ENCODE data around the gene APOBEC3F. TPM values are rescaled to one million over a fixed set of nuclear protein-coding genes. Genes with fewer than 3 reads are reported as not detected.
"Not testable (repeated sequence)": the region's sequence is repeated elsewhere in the genome, so short reads cannot be mapped to it uniquely, and the experiment has no call there.

Gene APOBEC3F
- total RNA-seq, 1 experiment from 2014 or later: 8.9 TPM

DNA sequence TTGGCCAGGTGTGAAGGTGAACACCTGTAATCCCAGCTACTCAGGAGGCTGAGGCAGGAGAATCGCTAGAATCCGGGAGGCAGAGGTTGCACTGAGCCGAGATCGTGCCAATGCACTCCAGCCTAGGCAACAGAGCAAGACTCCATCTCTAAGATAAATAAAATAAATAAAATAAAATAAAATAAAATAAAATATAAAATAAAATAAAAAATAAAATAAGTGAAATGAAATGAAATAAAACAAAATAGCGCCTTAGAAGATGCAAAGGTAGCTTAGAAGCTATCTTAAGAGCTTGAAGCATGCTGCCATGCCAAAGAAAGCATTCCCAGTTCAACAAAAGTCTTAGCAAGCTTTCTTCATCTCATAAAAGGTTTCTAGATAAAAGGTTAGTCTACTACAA, 33.5 kb upstream of the APOBEC3F start:
- Histone ChIP-seq H3K4ac (ENCODE audit: low read depth, low read length) (no peak overlapping the region), H3K9me3 (ENCODE audit: control insufficient read depth, low read depth, low read length) (no peaks in the 10 kb centered on the region), H4K91ac (ENCODE audit: insufficient read length, low read depth, low read length) (no peak overlapping the region), H3K4me1 (ENCODE audit: insufficient read depth, low read length) (no peaks in the 10 kb centered on the region; the same call in 1 of the 2 replicates), H2AK5ac (ENCODE audit: insufficient read length, low read length) (no peak overlapping the region), H3K18ac (ENCODE audit: insufficient read length, low read depth, low read length) (no peak overlapping the region), H3K79me1 (ENCODE audit: insufficient read depth, low read depth, low read length, poor library complexity, severe bottlenecking) (no peaks in the 10 kb centered on the region), H2BK20ac (ENCODE audit: low read depth, low read length, poor library complexity, severe bottlenecking) (no peak overlapping the region), H2AFZ (ENCODE audit: low read length) (no peak overlapping the region), H3K9ac (ENCODE audit: extremely low read depth, insufficient read length, low read length) (no peak overlapping the region), H2BK120ac (ENCODE audit: low read depth, low read length, poor library complexity, severe bottlenecking) (no peak overlapping the region), H2BK12ac (ENCODE audit: insufficient read length, low read depth, low read length) (no peak overlapping the region), H3K27ac (ENCODE audit: insufficient read length, low read depth, low read length) (no peak overlapping the region), H3K79me2 (ENCODE audit: insufficient read depth, low read length) (no peaks in the 10 kb centered on the region), H3T11ph (ENCODE audit: low read length) (no peak overlapping the region), H3K23ac (ENCODE audit: insufficient read length, low read depth, low read length) (no peak overlapping the region), H3K27me3 (ENCODE audit: insufficient read depth, low read length) (no peaks in the 10 kb centered on the region), H2BK15ac (ENCODE audit: low read depth, low read length) (no peak overlapping the region), H3K14ac (ENCODE audit: insufficient read depth, low read length) (no peak overlapping the region), H2BK5ac (ENCODE audit: insufficient read length, low read length) (no peak overlapping the region), H3K23me2 (ENCODE audit: insufficient read length, low read depth, low read length, poor library complexity, severe bottlenecking) (no peaks in the 10 kb centered on the region), H3K56ac (ENCODE audit: insufficient read length, low read depth, low read length) (no peak overlapping the region), H4K5ac (ENCODE audit: insufficient read length, low read depth, low read length) (no peak overlapping the region), H3K4me2 (ENCODE audit: insufficient read depth, insufficient read length, low read length) (no peak overlapping the region), H4K20me1 (ENCODE audit: control insufficient read depth, insufficient read depth, insufficient read length) (no peaks in the 10 kb centered on the region), H4K8ac (replicated peaks; ENCODE audit: insufficient read length, low read depth, low read length) (no peak overlapping the region)
- TF ChIP-seq, protein P1, sequence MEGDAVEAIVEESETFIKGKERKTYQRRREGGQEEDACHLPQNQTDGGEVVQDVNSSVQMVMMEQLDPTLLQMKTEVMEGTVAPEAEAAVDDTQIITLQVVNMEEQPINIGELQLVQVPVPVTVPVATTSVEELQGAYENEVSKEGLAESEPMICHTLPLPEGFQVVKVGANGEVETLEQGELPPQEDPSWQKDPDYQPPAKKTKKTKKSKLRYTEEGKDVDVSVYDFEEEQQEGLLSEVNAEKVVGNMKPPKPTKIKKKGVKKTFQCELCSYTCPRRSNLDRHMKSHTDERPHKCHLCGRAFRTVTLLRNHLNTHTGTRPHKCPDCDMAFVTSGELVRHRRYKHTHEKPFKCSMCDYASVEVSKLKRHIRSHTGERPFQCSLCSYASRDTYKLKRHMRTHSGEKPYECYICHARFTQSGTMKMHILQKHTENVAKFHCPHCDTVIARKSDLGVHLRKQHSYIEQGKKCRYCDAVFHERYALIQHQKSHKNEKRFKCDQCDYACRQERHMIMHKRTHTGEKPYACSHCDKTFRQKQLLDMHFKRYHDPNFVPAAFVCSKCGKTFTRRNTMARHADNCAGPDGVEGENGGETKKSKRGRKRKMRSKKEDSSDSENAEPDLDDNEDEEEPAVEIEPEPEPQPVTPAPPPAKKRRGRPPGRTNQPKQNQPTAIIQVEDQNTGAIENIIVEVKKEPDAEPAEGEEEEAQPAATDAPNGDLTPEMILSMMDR (conservative IDR thresholded peaks at IDR 0.05): no peak
- Mint-ChIP-seq H3K27ac (no peak overlapping the region), H3K27me3 (ENCODE audit: low read depth) (no peaks in the 10 kb centered on the region), H3K36me3 (ENCODE audit: insufficient read depth in 1 of 3, low read depth in 3 of 3) (no peaks in the 10 kb centered on the region), H3K4me3 (no peak overlapping the region), H3K9me3 (peaks cover 1 to 4% of the 10 kb centered on the region in 2 experiments; a peak in 2 of 5 replicates), H3K4me1 (peaks cover 13 to 14% of the 10 kb centered on the region in 2 experiments)
- no CpG with 5 or more reads among the region's 5 CpGs for WGBS (ENCODE audit: extremely low coverage, insufficient read length, low lambda C conversion rate)
- DNase-seq: no peak

GRCh38 chr22:39008271-39008850, 32.3 kb upstream of the APOBEC3F start:
- H4K5ac ChIP-seq (ENCODE audit: insufficient read length, low read depth, low read length); H2BK15ac ChIP-seq (ENCODE audit: low read depth, low read length); H3K23me2 ChIP-seq (ENCODE audit: insufficient read length, low read depth, low read length, poor library complexity, severe bottlenecking); H2AFZ ChIP-seq (ENCODE audit: low read length); H3K9ac ChIP-seq (ENCODE audit: extremely low read depth, insufficient read length, low read length); H3K27ac Mint-ChIP-seq; H3K9me3 Mint-ChIP-seq; H3T11ph ChIP-seq (ENCODE audit: low read length); H3K9me3 ChIP-seq (ENCODE audit: control insufficient read depth, low read depth, low read length); H3K18ac ChIP-seq (ENCODE audit: insufficient read length, low read depth, low read length); H2BK20ac ChIP-seq (ENCODE audit: low read depth, low read length, poor library complexity, severe bottlenecking); H2AK5ac ChIP-seq (ENCODE audit: insufficient read length, low read length); H3K27me3 ChIP-seq (ENCODE audit: insufficient read depth, low read length); H4K91ac ChIP-seq (ENCODE audit: insufficient read length, low read depth, low read length); H4K8ac ChIP-seq (replicated peaks; ENCODE audit: insufficient read length, low read depth, low read length); H3K27ac ChIP-seq (ENCODE audit: insufficient read length, low read depth, low read length); H3K79me2 ChIP-seq (ENCODE audit: insufficient read depth, low read length); H3K27me3 Mint-ChIP-seq (ENCODE audit: low read depth); H3K4ac ChIP-seq (ENCODE audit: low read depth, low read length); H2BK12ac ChIP-seq (ENCODE audit: insufficient read length, low read depth, low read length); H3K4me1 ChIP-seq (ENCODE audit: insufficient read depth, low read length); H2BK120ac ChIP-seq (ENCODE audit: low read depth, low read length, poor library complexity, severe bottlenecking); H3K14ac ChIP-seq (ENCODE audit: insufficient read depth, low read length); H3K36me3 Mint-ChIP-seq (ENCODE audit: insufficient read depth in 1 of 3, low read depth in 3 of 3); DNase-seq; H2BK5ac ChIP-seq (ENCODE audit: insufficient read length, low read length); H4K20me1 ChIP-seq (ENCODE audit: control insufficient read depth, insufficient read depth, insufficient read length); H3K4me2 ChIP-seq (ENCODE audit: insufficient read depth, insufficient read length, low read length); H3K79me1 ChIP-seq (ENCODE audit: insufficient read depth, low read depth, low read length, poor library complexity, severe bottlenecking); H3K23ac ChIP-seq (ENCODE audit: insufficient read length, low read depth, low read length); H3K56ac ChIP-seq (ENCODE audit: insufficient read length, low read depth, low read length): not testable (repeated sequence)
- Mint-ChIP-seq H3K4me1 (peaks cover 19 to 21% of the 10 kb centered on the region in 2 experiments), H3K4me3 (peak overlapping the region in 1 of 2 experiments; percentile 17; a peak in 1 of 5 replicates)
- no CpG with 5 or more reads among the region's 8 CpGs for WGBS (ENCODE audit: extremely low coverage, insufficient read length, low lambda C conversion rate)

All from H9 (cell line).